Stimulated activated naive CD8-positive, alpha-beta T cell treated with anti-CD3 and anti-CD28 coated beads, Interleukin-15, amount 100 ng/mL, for 72 hours (primary cell): ENCODE results near the gene MACROD2.
"Not testable (repeated sequence)": the region's sequence is repeated elsewhere in the genome, so short reads cannot be mapped to it uniquely, and the experiment has no call there.

ENCODE experiments used
- ATAC-seq: fragments of 150-1000 bp; cut with Tn5 transposase; 2 replicates; pipeline ENCODE4 v1.10.0; 2021; ENCODE audit warnings: mild to moderate bottlenecking, moderate library complexity
- DNase-seq, 2 donors: peaks; one replicate each; pipeline ENCODE4 v3.0.0; 2021 to 2022
- H3K27ac Mint-ChIP-seq, 2 donors: one replicate each; pipeline ENCODE4 v1.8.0; 2022; ENCODE audit warnings: mild to moderate bottlenecking in 2 of 2, mixed read lengths in 2 of 2, moderate library complexity in 2 of 2
- H3K27me3 Mint-ChIP-seq: one replicate; pipeline ENCODE4 v1.8.0; 2022; ENCODE audit warnings: mixed read lengths
- H3K4me1 Mint-ChIP-seq: one replicate; pipeline ENCODE4 v1.8.0; 2022; ENCODE audit warnings: mild to moderate bottlenecking, mixed read lengths
- H3K4me3 Mint-ChIP-seq, 2 donors: one replicate each; pipeline ENCODE4 v1.8.0; 2022; ENCODE audit warnings: mild to moderate bottlenecking in 2 of 2, mixed read lengths in 2 of 2, moderate library complexity in 1 of 2
- H3K9me3 Mint-ChIP-seq, 2 donors: one replicate each; pipeline ENCODE4 v1.8.0; 2022; ENCODE audit warnings: mixed read lengths in 2 of 2

MACROD2 gene

DNA sequence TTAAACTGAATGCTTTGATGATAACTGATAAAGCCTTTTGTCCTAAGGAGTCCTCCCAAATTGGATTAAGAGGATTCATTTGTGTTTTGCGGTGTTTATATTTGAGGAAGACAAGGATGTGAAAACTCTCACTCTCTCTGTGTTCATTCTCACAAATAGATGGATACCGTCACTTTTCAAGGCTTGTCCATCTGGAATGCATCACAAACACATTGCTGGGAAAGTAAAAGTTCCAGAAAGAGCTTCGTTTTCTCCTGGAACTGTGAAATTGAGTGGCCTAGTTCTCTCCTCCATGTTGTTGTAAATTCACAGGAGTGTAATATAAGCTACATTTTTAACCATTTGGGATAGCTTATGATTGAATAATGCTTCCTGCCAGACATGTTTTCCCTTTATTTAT lies 923.7 kb downstream of the MACROD2 start:
- DNase-seq, result no peak
- no peak for ATAC-seq
- Mint-ChIP-seq H3K4me1 (no peaks in the 10 kb centered on the region), H3K27ac (no peak overlapping the region), H3K4me3 (no peak overlapping the region), H3K27me3 (no peaks in the 10 kb centered on the region), H3K9me3 (peaks cover 0 to 7% of the 10 kb centered on the region in 2 donors)

DNA sequence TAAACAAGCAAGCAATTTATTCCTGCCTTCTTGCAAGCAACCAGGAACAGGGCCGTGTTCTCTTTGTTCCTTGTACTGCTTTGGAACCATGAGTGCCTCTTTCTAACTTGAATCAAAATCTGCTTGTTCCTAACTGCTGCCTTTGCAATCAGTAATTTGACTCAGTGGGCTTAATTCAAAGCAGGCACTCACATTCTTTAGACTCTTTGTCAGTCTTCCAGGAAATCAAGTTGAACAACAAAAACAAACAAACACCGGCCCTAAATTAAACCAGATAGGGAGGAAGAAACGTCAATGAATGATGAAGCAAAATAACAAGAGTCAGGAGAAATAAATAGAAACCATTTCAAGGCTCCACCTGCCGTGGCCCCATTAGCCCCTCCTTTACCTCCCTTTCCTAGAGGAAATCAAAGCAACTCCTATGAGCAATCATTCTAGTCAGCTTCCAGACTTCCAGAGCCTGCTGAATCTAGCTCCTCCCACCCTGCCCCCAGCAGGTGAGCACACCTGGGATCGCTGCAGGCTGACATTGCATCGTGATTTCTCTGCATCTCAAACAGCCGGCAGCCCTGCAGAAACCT lies 924.3 kb downstream of the MACROD2 start:
- ATAC-seq (no peak), DNase-seq (no peak)
- no peaks in the 10 kb centered on the region for H3K4me1 Mint-ChIP-seq
- no peak overlapping the region for H3K27ac Mint-ChIP-seq
- H3K4me3 Mint-ChIP-seq, result no peak overlapping the region
- peaks cover 0 to 7% of the 10 kb centered on the region in 2 donors for H3K9me3 Mint-ChIP-seq
- H3K27me3 Mint-ChIP-seq, result no peaks in the 10 kb centered on the region

DNA sequence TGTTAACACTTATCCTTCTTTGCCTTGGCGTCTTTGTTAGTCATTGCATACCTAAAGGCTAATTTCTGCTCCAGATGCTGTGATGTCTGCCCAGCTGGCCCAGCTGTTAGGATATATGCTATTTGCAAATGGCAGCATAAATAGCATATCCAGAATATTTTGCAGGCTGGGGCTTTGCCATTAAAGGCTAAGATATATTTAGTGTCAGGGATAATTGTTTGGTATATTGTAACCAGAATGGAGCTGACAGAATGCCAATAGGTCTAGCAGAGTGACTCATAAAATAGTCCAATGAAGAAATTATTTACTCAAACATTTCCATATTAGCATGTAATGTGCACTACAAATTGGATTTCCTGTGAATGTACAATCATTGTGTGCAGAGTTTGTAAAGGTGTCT lies 926.2 kb downstream of the MACROD2 start:
- no peaks in the 10 kb centered on the region for H3K4me1 Mint-ChIP-seq
- no peak overlapping the region for H3K27ac Mint-ChIP-seq
- H3K4me3 Mint-ChIP-seq, result no peak overlapping the region
- DNase-seq, result no peak
- H3K9me3 Mint-ChIP-seq, result peaks cover 0 to 7% of the 10 kb centered on the region in 2 donors
- H3K27me3 Mint-ChIP-seq, result no peaks in the 10 kb centered on the region
- no peak for ATAC-seq

DNA sequence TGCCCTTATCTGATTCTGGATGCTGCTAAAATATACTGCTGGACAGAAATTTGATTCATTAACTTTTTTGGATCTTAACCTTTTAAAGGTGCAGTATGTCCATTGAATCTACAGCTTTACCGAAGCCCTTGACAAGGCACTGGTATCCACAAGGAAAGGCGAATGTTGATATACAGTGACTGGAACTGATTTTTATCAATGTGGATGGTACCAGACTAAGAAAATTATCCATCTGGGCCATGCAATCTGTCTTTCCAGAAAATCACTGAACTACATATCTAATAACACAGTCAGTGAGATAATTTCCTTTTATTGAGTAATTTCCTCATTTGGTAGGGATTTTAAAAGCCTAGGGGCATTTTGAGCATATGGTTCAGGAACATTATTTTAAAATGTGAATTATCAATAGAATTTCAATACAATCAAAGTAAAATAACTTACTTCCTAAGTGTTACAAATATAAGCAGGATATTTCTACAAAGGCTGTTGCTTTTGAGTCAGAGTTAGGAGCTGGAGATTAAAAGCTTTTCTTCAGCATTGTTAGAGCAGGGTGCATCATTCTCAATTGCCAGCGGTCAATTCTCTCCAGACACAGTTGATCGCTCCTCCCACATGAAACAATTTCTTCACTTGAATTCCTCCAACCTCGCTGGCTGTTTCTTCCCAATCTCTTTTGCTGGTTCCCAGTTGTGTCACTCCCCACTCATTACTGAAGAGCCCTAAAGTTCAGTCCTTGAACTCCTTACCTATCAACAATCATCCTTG lies 927.4 kb downstream of the MACROD2 start:
- H3K27me3 Mint-ChIP-seq, result no peaks in the 10 kb centered on the region
- DNase-seq (no peak), ATAC-seq (no peak)
- H3K9me3 Mint-ChIP-seq, result peaks cover 0 to 7% of the 10 kb centered on the region in 2 donors
- H3K27ac Mint-ChIP-seq, result no peak overlapping the region
- no peak overlapping the region for H3K4me3 Mint-ChIP-seq
- H3K4me1 Mint-ChIP-seq, result no peaks in the 10 kb centered on the region

DNA sequence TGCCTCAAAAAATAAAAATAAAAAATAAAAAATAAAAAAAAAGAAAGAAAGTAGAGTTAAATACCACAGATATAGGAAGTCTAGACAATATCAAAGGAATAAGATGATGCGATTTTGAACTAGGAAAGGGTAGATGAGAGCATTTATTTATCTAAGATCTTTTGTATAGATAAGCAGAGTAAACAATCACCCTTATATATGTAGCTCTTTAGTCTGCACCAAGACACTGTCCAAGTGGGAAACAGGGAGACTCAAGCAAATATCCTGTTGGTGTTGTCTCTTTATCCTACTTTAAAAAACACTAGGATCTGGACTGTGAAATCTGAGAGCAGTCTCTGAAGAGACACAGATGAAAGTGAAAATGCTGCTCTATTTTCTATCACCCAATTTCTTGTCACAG lies 929.1 kb downstream of the MACROD2 start:
- Mint-ChIP-seq H3K9me3 (peaks cover 0 to 14% of the 10 kb centered on the region in 2 donors), H3K4me3 (no peak overlapping the region), H3K27me3 (no peaks in the 10 kb centered on the region), H3K4me1 (no peaks in the 10 kb centered on the region), H3K27ac (no peak overlapping the region)
- DNase-seq (no peak), ATAC-seq (no peak)

DNA sequence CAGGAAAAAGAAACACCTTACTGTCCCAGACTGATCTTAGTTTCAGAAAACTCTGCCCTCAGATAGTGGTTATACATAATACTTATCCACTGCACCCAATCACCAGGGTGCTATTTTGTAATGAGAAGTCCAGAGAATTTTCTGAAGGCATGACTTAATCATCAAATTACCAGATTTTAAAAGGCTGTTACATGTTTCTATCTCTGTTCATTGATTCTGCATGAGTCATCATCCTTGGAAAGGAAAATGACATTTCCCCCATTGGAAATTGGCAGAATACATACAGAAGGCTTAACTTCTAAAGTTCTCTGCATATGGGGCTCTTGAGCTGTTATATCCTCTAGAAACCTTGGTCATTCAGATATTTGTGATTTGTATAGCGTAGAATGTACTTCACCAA lies 930.0 kb downstream of the MACROD2 start:
- DNase-seq (no peak), ATAC-seq (no peak)
- peaks cover 0 to 14% of the 10 kb centered on the region in 2 donors for H3K9me3 Mint-ChIP-seq
- H3K27ac Mint-ChIP-seq, result no peak overlapping the region
- H3K4me1 Mint-ChIP-seq, result no peaks in the 10 kb centered on the region
- H3K4me3 Mint-ChIP-seq, result no peak overlapping the region
- H3K27me3 Mint-ChIP-seq, result no peaks in the 10 kb centered on the region

DNA sequence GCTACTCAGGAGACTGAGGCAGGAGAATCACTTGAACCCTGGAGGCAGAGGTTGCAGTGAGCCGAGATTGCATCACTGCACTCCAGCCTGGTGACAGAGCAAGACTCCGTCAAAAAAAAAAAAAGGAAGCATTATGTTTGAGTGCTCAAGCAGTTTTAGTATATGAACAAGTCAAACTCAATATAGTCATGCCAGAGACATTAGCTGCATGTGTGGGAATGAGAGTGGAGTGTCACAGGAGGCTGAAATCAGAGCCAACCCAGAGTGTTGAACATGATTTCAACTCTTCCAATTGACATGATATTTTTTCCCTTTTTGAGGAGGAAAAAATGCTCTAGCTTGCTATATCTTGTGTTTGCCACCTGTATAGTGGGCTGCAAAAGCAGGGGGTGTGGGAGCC lies 931.1 kb downstream of the MACROD2 start:
- H3K4me1 Mint-ChIP-seq, ATAC-seq, H3K4me3 Mint-ChIP-seq, H3K27me3 Mint-ChIP-seq, DNase-seq, H3K27ac Mint-ChIP-seq: not testable (repeated sequence)
- peaks cover 0 to 14% of the 10 kb centered on the region in 2 donors for H3K9me3 Mint-ChIP-seq

DNA sequence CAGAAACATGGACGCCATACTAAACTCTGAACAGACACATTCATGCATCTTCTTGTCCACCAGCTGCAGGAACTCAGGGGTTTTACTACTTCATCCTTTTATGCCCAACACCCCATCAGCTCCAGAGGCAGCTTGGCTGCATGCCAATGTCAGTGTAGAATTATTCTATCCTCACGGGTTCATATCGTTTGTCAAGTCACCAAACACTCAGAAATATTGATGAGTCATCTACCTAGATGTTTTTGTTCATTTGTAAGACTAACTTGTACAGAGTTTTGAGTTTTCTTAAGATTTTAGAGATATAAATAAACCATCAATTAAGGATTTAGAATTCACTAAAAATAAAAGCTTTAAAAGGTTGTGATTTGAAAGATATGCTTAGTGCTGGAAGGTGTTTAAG lies 932.8 kb downstream of the MACROD2 start:
- ATAC-seq, result no peak
- Mint-ChIP-seq H3K27ac (no peak overlapping the region), H3K27me3 (no peaks in the 10 kb centered on the region), H3K4me3 (no peak overlapping the region), H3K9me3 (peaks cover 0 to 11% of the 10 kb centered on the region in 2 donors), H3K4me1 (no peaks in the 10 kb centered on the region)
- DNase-seq, result no peak

DNA sequence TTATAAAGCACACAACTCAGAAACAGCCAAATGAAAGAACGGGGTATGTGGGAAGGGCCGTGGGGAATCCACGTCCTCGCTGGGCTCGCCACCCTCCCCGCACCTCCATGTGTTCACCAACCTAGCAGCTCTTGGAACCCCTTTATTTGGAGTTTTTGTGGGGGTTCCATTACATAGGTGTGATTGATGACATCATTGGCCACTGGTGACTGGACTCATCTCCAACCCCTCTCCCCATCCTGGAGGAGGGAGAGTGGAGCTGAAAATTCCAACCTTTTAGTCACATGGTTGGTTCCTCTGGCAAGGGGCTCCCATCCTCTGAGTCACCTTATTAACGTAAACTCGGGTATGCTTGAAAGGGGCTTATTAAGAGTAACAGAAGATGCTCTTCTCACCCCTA lies 934.1 kb downstream of the MACROD2 start:
- Mint-ChIP-seq H3K27me3 (no peaks in the 10 kb centered on the region), H3K27ac (no peak overlapping the region), H3K4me3 (no peak overlapping the region), H3K4me1 (no peaks in the 10 kb centered on the region), H3K9me3 (peaks cover 0 to 7% of the 10 kb centered on the region in 2 donors)
- ATAC-seq, result no peak
- no peak for DNase-seq

DNA sequence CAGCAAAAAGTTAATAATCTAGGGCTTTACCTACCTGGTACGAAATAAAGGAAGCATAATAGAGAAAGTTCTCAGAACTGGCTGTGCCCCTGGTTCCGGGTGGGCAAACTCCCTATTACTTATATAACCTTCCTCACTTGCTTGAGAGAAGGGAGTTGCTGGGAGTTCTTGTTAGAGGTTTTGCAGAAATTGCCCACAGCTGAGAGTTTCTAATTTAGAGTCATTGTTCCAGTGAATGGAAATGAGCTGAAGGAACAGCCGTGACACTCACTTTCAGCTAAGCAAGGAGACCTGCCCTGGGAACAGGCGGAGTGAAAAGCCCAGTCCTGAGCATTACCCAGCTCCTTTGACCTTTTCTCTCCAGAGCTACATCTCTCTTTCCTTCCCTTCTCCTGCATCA lies 936.7 kb downstream of the MACROD2 start:
- ATAC-seq (no peak), DNase-seq (no peak)
- H3K4me3 Mint-ChIP-seq, result no peak overlapping the region

DNA sequence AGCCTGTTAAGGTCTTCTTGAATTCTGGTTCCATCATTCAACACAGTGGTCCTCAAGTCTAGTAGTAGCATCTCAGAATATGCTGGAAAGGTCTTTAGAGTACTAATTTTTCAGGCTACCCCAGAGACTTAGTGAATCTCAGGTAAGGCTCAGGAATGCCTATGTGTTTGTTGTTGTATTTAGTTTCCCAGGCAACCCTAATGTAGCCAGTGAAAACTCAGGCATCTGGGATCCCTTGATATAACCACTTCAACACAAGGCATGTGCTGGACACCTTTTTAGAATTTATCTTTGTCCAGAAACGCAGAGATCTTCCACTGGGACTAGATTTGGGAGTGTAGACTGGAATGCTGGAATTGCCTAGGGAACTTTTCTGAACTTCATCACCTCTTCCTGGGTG lies 940.0 kb downstream of the MACROD2 start:
- no peak for DNase-seq
- H3K4me3 Mint-ChIP-seq, result no peak overlapping the region
- peaks cover 13 to 14% of the 10 kb centered on the region in 2 donors for H3K9me3 Mint-ChIP-seq
- H3K4me1 Mint-ChIP-seq, result no peaks in the 10 kb centered on the region
- ATAC-seq, result no peak
- H3K27me3 Mint-ChIP-seq, result no peaks in the 10 kb centered on the region
- no peak overlapping the region for H3K27ac Mint-ChIP-seq

More for the DNA sequence above, 936.7 kb downstream of the MACROD2 start:
- Mint-ChIP-seq H3K4me1 (no peaks in the 10 kb centered on the region), H3K27me3 (no peaks in the 10 kb centered on the region), H3K27ac (no peak overlapping the region), H3K9me3 (peaks cover 5 to 13% of the 10 kb centered on the region in 2 donors)

DNA sequence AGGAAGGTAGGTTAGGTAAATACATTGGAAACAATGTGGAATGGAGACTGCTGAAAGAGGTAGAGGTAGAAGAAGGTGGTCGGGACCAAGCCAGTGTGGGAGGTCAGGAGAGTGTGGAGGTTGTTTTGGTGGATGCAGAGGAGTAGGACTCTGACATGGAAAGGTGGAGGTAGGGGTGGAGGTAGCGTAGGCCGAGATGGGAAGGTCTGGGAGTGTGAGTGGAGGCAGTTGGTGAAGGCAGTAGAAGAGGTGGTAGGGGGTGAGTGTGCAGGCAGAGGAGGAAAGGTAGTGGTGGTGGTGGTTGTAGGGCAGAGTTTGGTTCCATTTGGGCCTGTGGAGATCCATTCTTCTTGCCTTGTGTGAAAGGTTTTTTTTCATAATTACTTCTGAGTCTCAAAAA lies 941.7 kb downstream of the MACROD2 start:
- H3K9me3 Mint-ChIP-seq, result peaks cover 14 to 23% of the 10 kb centered on the region in 2 donors
- H3K27ac Mint-ChIP-seq, result no peak overlapping the region
- H3K27me3 Mint-ChIP-seq, result no peaks in the 10 kb centered on the region
- no peaks in the 10 kb centered on the region for H3K4me1 Mint-ChIP-seq
- ATAC-seq, result no peak
- H3K4me3 Mint-ChIP-seq, result no peak overlapping the region
- no peak for DNase-seq

DNA sequence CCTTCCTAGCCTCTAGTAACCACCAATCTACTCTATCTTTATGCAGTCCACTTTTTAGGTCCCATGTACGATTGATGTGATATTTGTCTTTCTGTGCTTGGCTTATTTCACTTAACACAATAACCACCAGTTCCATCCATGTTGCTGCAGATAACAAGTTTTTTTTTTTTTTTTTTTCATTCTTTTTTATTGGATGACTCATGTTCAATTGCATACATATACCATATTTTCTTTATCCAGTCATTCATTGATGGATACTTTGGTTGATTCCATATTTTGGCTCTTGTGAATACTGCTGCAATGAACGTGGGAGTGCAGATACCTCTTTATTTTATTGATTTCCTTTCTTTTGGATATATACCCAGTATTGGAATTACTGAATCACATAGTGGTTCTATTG lies 942.5 kb downstream of the MACROD2 start:
- DNase-seq (no peak), ATAC-seq (no peak)
- H3K4me3 Mint-ChIP-seq, result no peak overlapping the region
- H3K9me3 Mint-ChIP-seq, result peaks cover 14 to 23% of the 10 kb centered on the region in 2 donors
- no peaks in the 10 kb centered on the region for H3K4me1 Mint-ChIP-seq
- no peak overlapping the region for H3K27ac Mint-ChIP-seq
- H3K27me3 Mint-ChIP-seq, result no peaks in the 10 kb centered on the region

DNA sequence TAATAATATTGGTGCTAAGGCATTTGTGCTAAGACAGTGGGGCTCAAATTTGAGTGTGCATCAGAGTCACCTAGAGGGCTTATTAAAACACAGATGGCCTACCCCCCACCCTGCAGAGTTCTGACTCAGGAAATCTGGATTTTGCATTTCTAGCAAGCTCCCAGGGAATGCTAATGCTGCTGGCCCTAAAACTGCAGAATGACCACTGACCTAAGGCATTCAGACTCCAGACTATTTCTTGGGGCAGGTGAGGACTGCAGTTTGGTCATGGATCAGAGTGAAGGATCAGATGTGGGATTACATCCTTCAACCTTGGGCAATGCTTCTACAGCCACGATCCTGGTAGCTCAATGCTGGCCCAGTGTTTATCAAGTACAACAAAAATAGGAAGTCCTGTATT lies 952.2 kb downstream of the MACROD2 start:
- Mint-ChIP-seq H3K27me3 (no peaks in the 10 kb centered on the region), H3K27ac (no peak overlapping the region), H3K9me3 (no peaks in the 10 kb centered on the region), H3K4me1 (no peaks in the 10 kb centered on the region), H3K4me3 (no peak overlapping the region)
- no peak for DNase-seq
- no peak for ATAC-seq

DNA sequence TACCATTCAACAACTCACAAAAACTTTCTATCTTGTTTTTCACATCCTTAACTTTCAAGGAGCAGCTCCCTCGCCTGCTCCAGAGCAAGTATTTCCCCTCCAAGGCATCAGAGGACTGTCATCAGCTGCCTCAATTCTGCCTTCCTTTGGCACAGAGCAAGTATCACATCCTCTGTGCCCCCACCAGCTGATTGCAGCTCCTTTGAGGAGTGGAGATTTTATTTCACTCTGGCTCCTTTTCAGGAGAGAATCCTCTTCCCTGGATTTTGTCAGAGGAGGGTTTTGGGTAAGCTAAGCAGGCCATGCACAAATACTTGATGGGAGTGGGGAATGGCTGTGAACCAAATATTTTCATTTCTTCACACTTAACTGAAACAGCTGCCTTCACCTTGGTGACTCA lies 952.6 kb downstream of the MACROD2 start:
- Mint-ChIP-seq H3K4me3 (no peak overlapping the region), H3K27me3 (no peaks in the 10 kb centered on the region), H3K9me3 (no peaks in the 10 kb centered on the region), H3K4me1 (no peaks in the 10 kb centered on the region), H3K27ac (peak overlapping the region in 1 of 2 donors; percentile 42)
- ATAC-seq (no peak), DNase-seq (no peak)

DNA sequence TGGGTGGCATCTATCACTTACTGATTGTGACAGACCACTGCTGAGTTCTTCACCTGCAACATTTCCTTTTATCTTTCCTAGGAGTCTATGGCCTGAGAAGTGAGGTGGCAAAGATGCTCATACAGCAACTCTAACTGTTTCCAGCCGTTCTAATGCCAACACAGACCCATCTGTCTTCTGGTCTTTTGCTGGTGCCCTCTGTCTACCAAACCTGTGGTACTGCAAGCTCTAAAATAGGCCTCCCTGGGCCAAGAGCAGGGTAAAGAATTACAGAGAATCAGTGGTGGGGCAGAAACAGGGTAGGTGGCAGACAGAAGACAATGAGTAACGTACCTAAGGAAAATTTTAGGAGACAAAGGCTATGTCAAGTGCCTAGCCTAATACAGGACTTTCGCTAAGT lies 953.1 kb downstream of the MACROD2 start:
- H3K27ac Mint-ChIP-seq, result no peak overlapping the region
- ATAC-seq, result no peak

DNA sequence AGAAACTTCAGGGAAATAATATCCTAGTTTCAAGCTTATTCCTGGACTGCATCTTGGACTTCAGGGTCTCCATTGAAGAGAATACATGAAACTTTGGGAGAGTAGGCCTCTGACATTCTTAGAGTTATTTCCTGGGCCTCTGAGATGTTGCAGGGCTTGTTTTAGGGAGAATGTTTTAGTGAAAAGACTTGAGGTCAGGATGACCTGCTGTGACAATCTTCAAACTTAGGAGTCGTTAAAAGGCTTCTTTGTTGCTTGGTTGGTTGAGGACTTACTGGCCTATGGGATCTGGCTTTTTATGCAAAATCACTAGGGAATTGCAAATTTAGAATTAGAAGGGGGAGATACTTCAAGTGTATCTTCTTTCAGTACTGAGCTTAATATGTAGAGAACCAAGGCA lies 955.3 kb downstream of the MACROD2 start:
- DNase-seq, result no peak
- no peak overlapping the region for H3K27ac Mint-ChIP-seq
- ATAC-seq, result no peak
- no peak overlapping the region for H3K4me3 Mint-ChIP-seq
- H3K27me3 Mint-ChIP-seq, result no peaks in the 10 kb centered on the region
- no peaks in the 10 kb centered on the region for H3K9me3 Mint-ChIP-seq
- no peaks in the 10 kb centered on the region for H3K4me1 Mint-ChIP-seq

More for the DNA sequence above, 953.1 kb downstream of the MACROD2 start:
- Mint-ChIP-seq H3K4me1 (no peaks in the 10 kb centered on the region), H3K4me3 (no peak overlapping the region), H3K9me3 (no peaks in the 10 kb centered on the region), H3K27me3 (no peaks in the 10 kb centered on the region)
- DNase-seq, result no peak
